ENCODE results near the gene SLC25A34.

Gene SLC25A34

DNA sequence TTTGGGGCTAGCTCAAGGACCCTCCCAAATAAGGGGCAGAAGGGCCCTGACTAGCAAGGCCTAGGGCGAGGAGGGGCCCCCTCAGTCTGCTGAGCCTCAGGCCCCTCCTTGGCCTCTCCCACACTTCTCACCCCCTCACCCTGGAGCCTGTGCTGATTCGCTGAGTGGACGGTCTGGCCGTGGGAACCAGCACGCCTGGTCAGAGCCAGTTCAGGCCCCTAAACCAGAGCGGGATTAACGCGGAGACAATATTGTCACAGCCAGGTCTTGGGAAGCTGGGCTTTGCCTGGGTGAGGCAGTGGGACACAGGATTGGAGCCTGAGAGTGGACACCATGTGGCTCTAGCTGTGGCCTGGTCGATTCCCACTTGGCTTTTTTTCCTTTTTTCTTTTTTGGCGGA is 17.7 kb downstream of the SLC25A34 start:
- DNase-seq (ENCODE audit: low spot score): no peak

DNA sequence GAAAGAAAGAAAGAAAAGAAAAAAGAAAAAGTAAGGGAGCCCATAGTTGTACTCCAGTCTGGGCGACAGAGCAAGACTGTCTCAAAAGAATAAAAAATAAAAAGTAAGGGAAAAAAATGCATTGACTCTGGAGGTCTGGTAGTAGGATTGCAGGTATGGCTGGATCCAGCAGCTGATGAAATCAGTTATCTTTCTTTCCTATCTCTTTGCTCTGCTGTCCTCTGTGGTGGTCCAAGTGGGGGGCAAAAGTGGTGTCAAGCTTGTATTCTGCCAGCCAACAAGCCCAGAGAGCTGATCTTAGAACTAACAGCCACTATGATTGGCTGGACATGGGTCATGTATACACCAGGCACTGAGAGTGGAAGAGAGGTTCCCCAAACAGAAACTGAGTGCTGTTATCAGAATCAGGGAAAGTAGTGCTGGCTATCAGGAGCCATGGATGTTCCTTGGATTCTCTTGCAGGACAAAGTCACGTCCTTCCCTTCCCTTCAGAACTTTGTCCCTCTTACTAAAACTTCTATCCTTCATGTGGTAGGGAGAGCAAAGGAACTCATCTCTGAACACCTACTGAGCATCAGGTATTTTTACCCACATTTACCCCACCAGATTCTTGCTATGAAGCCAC is 19.1 kb downstream of the SLC25A34 start:
- no peak for DNase-seq (ENCODE audit: low spot score)

DNA sequence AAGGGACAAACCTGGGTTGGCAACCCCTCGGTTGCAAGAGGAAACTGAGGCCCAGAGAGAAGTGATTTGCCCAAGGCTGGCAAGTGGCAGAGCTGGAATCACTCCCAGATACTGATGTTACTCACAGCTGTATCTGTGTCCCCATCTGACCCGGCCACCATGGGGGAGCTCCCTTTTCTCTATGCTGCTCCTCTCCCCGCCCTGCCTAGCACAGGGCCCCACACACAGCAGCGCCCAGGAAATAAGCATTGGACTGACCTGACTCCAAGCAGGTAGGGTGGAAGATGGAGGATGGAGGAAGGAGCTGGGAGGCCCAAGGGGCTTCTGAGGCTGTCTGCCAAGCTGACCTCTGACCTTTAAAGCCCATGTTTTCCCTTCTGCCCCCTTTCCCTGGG is 19.6 kb downstream of the SLC25A34 start:
- DNase-seq (ENCODE audit: low spot score): no peak

DNA sequence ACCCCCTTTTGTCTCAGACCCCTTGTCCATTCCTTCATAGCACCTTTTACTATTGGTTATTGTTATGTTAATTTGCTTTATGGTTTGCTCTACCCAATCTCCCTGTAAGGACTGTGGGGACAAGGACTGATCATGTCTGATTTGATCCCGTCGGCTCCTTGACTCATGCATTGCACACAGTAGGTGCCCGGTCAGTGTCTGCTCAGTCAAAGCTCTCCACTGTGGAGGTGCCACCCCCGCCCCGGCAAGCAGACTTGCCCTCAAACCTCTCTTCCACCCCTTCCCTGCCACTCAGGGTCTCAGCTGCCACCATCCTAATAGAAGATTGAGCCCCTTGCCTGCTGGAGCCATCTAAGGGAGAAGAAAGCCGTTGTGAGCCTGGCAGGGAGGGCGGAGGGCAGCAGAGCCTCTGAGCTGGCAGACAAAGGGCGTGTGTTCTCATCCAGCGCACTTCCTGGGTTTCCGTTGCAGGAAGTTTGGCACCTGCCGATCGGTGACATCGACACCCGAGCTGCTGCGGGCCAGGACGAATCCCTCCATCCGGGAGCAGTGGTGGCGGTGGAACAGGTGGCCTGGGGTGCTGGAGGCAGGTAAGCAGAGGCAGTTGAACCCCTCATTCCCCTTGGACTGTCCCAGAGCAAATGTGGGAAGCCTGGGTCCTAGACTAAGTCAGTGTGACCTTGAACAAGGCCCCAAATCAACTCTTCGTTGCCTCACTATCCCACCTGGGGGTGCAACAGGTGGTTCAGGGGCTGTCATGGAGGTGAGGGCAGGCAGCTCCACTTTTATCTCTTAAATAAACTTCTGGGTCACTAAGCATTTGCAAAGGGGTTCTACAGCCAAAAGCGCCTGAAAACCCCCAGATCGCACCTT is 20.3 kb downstream of the SLC25A34 start:
- DNase-seq (ENCODE audit: low spot score): peak; percentile 28

DNA sequence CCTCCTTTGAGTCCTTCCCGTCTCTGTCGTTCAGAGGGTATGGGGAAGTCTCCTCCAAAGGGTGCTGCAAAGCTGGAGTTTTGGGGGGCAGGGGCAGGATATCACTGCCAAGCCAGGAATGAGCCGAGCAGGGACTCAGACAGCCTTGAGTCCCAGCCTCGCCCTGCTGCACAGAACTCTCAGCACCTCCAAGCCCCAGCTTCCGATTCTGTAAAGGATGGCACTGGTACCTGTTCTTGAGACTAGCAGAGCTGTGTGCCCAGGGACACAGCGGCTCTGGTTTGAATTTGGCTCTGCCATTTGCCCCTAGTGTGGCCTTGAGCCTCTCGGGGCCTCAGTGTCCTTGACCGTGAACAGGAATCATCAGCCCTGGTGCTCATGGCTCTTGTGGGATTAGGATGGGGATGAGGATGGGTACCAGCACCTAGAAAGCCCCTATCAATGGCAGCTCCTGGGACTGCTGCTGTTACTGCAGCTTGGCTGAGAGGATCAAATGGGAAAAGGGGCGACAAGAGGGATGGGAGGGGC is 21.0 kb downstream of the SLC25A34 start:
- no peak for DNase-seq (ENCODE audit: low spot score)

DNA sequence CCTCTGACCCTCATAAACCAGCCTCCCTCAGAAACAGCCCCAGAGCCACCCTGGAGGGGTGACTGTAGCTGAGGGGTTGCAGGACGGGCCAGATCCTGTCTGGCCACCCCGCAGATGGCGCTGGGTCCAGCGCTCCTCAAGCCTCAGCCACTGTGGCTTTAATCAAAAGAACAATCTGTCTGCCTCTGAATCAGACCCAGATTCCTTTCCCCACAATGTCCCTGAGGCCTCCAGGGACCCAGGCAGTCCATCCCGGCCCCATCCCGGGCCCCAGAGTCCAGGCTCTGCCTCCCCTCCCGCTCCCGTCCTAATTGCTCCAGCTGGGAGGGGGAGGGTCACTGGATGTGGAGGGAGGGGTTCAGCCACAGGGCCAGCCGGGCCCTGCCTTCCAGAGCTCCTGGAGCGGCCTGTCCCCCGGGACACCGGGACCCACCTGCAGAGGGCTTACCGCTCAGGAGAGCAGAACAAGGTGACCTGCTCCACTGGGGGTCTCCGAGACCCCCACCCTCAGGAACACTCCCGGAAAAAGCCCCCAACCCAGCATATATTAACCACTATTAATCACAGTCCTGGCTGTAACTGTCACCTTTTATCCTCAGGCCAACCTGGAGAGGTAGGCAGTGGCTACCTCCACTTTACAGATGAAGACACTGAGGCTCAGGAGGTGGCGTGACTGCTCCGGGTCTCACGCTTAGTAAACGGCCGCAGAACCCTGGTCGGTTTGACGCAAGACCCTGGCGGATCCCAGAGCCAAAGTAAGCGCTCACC is 21.7 kb downstream of the SLC25A34 start:
- no peak for DNase-seq (ENCODE audit: low spot score)

DNA sequence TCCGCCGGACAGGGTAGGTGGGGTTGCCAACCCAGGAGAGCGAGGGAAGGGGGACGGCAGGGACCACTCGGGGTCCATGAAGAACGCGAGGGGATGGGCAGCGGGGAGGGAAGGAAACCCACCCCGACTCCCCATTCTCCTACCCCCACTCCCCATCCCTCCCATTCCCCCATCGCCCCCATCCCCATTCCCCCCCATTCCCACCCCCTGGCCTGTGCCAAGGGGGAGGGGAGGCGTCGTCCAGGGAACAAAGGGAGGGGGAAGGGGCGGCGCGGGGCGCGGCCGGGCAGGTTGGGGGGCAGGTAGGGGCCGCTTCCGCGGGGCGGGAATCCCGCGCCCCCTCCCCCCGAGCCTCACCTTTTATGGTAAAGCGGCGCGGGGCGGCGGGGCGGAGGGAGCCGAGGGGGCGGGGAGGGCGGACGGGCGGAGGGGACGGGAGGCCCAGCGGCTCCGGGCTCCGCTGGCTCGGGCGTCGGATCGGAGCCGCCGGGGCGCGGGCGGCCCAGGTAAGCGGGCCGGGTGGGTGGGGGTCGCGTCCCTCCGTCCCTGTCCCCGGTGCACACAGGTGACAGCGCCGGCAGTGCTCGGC is 22.4 kb downstream of the SLC25A34 start, which contains the start of gene FBLIM1:
TSS of gene FBLIM1 (plus strand) at position 453 of the 589 bp plus-strand sequence. CDS start 6,189 bp downstream, outside the sequence.
- DNase-seq (ENCODE audit: low spot score): no peak

DNA sequence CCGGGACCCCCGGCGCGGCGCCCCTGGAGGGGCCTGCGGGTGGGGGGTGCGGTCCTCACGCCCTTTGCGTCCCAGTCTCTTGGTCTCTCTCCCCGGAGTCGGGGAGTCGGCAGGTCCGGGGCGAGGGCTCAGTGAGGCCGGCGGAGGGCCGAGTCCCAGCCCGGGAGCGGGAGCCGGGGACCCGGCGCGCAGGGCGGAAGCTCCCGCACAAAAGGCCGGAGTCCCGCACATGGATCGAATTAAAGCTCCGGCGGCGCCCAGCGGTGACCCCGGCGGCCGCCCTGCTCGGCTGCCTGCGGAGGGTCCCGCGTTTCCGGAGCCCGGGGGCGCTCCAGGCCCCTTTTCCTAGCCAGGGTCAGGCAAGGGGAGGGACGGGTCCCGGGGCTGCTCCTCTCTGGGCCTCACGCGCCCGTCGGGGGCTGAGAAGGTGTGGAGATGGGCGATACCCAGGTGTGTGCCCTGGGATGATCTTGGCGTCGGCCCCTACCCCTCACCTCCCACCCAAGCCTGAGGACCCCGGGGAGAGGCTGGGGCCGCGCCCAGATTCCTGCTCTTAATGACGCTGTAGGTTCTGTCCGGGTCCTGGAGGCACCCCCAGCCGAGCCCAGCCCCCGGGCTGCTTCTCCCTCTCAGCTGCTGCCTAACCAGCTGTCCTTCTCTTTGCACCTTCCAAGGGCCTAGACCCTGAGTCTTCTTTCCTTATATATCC is 23.0 kb downstream of the SLC25A34 start:
- DNase-seq (ENCODE audit: low spot score): no peak

DNA sequence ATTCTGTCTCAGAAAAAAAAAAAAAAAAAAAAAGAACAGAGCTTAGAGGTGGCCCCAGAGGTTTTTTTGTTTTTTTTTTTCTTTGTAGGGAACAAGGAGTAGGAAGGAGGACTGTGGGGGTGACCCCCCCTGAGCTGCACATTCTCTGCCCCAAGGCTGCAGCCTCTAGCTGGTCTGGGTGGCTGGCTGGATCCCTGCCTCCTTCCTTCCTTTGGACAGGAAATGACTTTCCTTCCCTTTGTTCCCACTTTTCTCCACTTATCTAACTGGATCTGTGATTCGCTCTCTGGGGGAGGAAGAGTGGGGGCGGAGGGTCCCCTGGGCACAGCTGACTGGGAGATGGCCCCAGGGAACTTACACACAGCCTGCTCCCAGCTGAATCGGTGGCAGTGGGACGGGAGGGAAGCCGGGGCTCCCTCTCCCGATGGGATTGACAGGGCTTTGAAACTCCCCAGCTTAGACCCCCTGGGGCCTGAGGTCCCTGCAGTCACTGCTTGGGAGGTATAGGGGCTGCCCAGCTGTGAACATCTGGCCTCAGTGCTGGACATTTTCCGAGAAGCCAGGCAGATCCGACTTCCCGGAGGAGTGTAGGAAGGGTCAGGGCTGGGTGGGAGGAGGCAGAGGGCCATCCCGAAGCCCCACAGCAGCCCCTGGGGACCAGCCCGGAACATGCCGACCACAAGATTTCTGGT is 24.6 kb downstream of the SLC25A34 start:
- peak; percentile 38 for DNase-seq (ENCODE audit: low spot score)

DNA sequence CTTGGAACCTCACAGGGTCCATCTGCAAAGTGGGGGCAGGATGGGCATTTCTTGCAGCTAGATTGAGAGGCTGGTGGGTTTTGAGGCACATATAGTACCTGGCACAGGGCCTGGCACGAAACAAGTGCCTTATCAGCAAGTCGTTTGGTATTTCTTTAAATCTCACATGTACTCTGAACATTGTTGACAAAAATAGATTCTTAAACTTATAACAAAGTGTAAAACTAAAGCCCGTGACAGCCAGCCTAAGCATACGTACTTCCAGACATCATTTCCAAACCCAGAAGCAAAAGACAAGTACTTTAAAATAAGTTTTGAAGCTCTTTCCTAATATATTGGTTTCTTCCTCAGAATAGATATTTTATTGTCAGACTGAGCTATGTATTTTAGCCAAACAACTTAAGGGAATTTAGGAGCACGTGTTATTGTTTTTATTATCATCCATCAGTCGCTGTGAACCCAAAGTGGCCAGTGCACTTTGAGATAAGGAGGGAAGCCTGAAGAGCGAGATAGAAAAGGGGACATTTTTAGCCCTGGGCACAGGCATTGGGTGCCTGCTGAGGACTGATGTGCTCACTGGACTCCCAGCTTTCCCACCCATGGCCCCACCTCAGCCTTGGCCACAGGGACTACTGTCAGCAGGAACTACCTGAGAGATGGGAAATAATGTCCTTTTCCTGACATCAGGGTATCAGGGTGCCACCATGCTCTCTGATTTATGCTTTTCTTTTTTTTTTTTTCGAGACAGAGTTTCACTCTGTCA is 25.5 kb downstream of the SLC25A34 start:
- DNase-seq (ENCODE audit: low spot score): no peak

DNA sequence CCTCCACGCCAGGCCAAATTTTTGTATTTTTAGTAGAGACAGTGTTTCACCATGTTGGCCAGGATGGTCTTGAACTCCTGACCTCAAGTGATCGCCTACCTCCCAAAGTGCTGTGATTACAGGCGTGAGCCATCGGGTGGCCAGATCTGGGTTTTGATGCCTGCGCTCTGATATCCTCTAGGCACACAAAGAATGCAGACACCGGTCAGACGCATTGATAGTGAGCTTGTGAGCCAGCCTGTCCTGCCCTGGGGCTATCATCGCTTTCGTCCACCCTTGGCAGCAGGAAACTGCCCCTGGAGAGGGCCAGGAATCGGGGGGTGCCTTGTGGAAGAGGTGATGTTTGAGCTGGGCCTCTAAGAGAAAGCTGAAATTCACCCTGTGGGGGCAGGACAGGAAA is 26.5 kb downstream of the SLC25A34 start:
- DNase-seq (ENCODE audit: low spot score): peak; percentile 34

DNA sequence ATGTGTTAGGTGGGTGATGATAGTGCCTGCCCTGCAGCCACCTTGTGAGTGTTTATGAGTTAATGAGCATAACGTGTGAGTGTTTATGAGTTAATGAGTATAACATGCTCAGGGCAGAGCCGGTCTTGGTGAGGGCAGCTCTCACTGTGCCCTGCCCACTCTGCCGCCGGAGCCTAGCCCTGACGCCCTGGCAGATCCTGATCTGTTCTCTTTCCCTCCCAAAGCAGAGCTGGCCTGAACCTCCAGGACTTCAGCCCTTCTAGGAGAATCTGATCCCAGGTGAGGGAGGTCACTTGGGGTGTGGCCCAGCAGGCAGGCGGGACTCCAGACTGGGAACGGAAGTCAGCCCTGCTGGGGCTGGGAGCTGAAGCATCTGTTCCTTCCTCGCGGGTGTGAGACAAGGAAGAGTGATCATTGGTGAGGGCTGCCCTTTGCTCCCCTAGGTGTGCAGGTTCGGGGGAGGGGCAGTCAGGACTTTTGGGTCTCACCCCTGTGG is 28.3 kb downstream of the SLC25A34 start:
- DNase-seq (ENCODE audit: low spot score): no peak

DNA sequence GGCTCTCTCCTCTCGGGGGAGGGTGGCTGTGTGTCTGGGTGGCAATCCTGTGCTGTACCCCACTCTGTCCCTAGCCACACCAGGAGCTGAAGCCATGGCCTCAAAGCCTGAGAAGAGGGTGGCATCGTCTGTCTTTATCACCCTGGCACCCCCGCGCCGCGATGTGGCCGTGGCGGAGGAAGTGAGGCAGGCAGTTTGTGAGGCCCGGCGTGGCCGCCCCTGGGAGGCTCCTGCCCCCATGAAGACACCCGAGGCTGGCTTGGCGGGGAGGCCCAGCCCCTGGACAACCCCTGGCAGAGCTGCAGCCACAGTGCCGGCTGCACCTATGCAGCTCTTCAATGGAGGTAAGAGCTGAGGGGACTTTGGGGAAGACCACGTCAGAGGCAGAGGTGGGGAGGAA is 28.8 kb downstream of the SLC25A34 start:
- no peak for DNase-seq (ENCODE audit: low spot score)

DNA sequence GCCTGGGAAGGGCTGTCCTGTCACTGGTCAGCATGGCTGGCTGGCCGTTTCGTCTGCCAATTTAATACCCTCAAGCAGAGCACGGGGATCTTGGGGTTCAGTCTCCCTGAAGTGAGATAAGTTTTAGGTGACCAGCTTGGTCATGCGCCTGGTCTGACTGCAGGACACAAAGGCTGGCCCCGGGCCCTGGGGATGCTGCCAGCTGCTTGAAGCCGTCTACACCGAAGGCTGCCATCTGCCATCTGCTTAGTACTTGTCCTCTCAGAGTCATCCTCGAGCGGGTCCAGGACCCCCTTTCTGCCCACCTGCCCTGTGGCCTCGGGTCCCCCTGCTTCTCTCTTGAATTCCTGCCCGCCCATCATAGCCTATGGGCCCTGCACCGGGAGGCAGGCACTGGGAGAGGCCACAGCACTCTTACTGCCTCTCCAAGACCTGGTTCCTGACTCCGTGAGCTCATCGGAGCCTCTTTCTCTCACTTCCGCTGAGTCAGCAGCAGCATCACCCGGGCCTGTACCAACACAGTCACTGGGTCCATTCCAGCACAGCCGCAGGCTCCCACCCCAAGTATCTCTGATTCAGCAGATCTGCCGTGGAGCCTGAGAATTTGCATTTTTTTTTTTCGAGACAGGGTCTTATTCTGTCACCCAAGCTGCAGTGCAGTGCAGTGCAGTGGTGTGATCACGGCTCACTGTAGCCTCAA is 29.6 kb downstream of the SLC25A34 start:
- peak; percentile 93 for DNase-seq (ENCODE audit: low spot score)

DNA sequence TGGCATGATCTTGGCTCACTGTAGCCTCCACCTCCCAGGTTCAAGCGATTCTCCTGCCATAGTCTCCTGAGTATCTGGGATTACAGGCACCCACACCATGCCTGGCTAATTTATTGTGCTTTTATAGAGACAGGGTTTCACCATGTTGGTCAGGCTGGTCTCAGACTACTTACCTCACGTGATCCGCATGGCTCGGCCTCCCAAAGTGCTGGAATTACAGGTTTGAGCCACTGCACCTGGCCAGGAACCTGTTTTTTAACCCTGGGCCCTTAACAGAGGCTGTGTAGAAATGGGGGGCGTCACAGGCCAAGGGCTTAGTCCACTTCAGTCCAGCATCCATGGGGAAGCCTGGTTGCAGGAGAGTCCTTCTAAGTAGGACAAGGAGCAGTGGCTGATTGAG is 31.9 kb downstream of the SLC25A34 start:
- no peak for DNase-seq (ENCODE audit: low spot score)

DNA sequence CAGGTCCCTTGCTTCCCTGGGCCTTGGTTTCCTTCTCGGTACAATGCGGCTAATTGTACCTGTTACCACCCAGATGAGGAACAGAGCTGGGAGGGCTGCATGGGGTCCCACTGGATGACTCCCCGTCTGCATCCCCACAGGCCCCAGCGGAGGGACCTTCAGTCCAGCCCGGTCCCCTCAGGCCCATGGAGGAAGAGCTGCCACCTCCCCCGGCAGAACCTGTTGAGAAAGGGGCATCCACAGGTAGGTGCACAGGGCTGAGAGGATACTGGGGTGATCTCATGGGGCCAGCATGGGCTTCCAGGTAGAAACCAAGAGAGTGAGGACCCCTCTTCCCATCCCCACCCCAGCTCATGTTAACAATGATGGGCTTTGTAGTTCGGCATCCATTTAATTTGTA is 32.3 kb downstream of the SLC25A34 start:
- no peak for DNase-seq (ENCODE audit: low spot score)

DNA sequence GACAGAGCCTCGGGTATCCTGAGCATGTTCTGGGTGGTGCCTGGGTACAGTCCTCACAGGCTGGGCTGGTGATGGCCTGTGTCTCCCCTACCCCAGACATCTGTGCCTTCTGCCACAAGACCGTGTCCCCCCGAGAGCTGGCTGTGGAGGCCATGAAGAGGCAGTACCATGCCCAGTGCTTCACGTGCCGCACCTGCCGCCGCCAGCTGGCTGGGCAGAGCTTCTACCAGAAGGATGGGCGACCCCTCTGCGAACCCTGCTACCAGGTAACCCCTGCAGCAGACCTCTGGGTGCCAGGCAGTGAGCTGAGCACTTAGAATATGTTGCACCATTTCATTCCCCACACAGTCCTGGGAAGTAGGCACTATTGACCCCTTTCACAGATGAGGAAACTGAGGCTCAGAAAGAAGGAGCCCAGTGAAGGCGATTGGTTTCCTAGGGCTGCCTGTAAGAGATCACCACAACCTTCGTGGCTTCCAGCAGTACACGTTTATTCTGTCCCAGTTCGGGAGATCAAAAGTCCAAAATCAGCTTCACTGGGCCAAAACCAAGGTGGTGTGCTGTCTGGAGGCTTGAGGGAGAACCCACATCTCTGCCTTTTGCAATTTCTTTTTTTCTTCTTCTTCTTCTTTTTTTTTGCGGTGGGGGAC is 34.4 kb downstream of the SLC25A34 start:
- DNase-seq (ENCODE audit: low spot score): no peak

DNA sequence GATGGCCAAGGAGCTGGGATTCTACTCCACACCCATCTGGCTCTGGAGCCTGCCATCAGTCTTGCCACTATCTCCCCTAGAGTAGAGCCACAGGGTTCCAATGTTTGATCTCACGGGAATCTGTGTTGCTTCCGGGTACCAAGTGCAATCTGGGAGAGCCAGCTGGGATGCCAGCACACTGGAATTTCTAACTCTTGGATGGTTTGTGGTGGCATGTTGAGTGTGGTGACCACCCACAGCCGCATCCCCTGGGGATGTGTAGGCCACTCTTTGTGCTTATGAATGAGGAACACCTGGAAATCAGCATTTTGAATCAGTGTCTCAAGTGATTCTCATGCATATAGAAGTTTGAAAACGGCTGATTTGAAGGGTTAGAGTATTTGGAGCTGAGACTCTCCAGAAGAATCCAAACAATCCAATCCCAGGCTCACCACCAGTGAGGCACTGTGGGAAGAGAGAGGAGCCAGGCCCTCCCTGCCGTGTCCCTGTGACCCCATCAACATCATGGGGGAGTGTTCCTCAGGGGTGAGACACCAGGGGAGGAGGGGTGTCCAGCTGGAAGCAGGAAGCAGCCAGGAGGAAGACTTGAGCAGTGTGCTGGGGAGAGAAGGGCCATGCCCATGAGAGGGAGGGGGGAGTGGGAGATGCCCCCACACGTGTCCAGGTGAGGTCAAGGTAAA is 35.9 kb downstream of the SLC25A34 start:
- DNase-seq (ENCODE audit: low spot score): no peak
